SK-N-SH treated with all-trans-retinoic acid at 6 μM for 48 hours (cell line): Measurements from ENCODE around the gene ANAPC15.
A peak's percentile ranks its signal among the peaks of the same experiment; 100 is the strongest.

Source experiments
- ATAC-seq: fragments of 200-7000 bp; cut with Tn5 transposase; 3 replicates; pipeline ENCODE4 v1.9.1; 2020; ENCODE audit warnings: mild to moderate bottlenecking, moderate library complexity
- ARNTL ChIP-seq: fragments of 450-650 bp; formaldehyde crosslinking; IDR thresholded peaks from 2 replicates; pipeline ENCODE4 v1.5.0; 2020; ENCODE audit warnings: low read depth, mild to moderate bottlenecking, moderate library complexity, borderline replicate concordance
- BACH2 ChIP-seq: fragments of 250-450 bp; sonication (Bioruptor Pico); IDR thresholded peaks from 2 replicates; pipeline ENCODE4 v1.9.0; 2021; ENCODE audit warnings: mild to moderate bottlenecking, borderline replicate concordance
- CSDC2 ChIP-seq: fragments of 250-450 bp; sonication (Bioruptor Pico); IDR thresholded peaks from 2 replicates; pipeline ENCODE4 v1.5.0; 2020; ENCODE audit warnings: mild to moderate bottlenecking, moderate library complexity
- ESRRG ChIP-seq: fragments of 250-450 bp; sonication (Bioruptor Pico); IDR thresholded peaks from 2 replicates; pipeline ENCODE4 v1.6.1; 2021; ENCODE audit warnings: mild to moderate bottlenecking
- GLIS3 ChIP-seq: fragments of 250-450 bp; sonication (Bioruptor Pico); IDR thresholded peaks from 2 replicates; pipeline ENCODE4 v1.5.0; 2020; ENCODE audit warnings: mild to moderate bottlenecking, moderate library complexity
- ISL1 ChIP-seq: fragments of 250-450 bp; sonication (Bioruptor Pico); IDR thresholded peaks from 2 replicates; pipeline ENCODE4 v2.1.2; 2022; ENCODE audit warnings: mild to moderate bottlenecking, moderate library complexity
- OSR1 ChIP-seq: fragments of 250-450 bp; sonication (Bioruptor Pico); IDR thresholded peaks from 2 replicates; pipeline ENCODE4 v1.8.0; 2022; ENCODE audit warnings: moderate library complexity, mild to moderate bottlenecking, inconsistent platforms
- PPARA ChIP-seq: fragments of 250-450 bp; sonication (Bioruptor Pico); IDR thresholded peaks from 2 replicates; pipeline ENCODE4 v1.5.0; 2020; ENCODE audit warnings: mild to moderate bottlenecking, borderline replicate concordance
- RARB ChIP-seq: fragments of 250-450 bp; sonication (Bioruptor Pico); IDR thresholded peaks from 2 replicates; pipeline ENCODE4 v1.8.0; 2021; ENCODE audit warnings: mild to moderate bottlenecking, moderate library complexity
- TCF4 ChIP-seq: fragments of 250-450 bp; sonication (Bioruptor Pico); IDR thresholded peaks from 2 replicates; pipeline ENCODE4 v1.8.0; 2021; ENCODE audit warnings: mild to moderate bottlenecking, moderate library complexity, borderline replicate concordance
- TOX ChIP-seq: fragments of 250-450 bp; sonication (Bioruptor Pico); IDR thresholded peaks from 2 replicates; pipeline ENCODE4 v1.8.0; 2021; ENCODE audit warnings: mild to moderate bottlenecking, moderate library complexity, borderline replicate concordance
- ZFP3 ChIP-seq: fragments of 250-450 bp; sonication (Bioruptor Pico); IDR thresholded peaks from 2 replicates; pipeline ENCODE4 v1.5.0; 2020; ENCODE audit warnings: mild to moderate bottlenecking, moderate library complexity
- ZFP30 ChIP-seq: fragments of 450-650 bp; formaldehyde crosslinking; IDR thresholded peaks from 2 replicates; pipeline ENCODE4 v1.5.0; 2022; ENCODE audit warnings: mild to moderate bottlenecking, moderate library complexity
- ZNF565 ChIP-seq: fragments of 450-650 bp; formaldehyde crosslinking; conservative IDR thresholded peaks from 2 replicates; pipeline ENCODE4 v1.5.0; 2020; ENCODE audit warnings: low read depth, mild to moderate bottlenecking, moderate library complexity
- ZNF70 ChIP-seq: fragments of 450-650 bp; formaldehyde crosslinking; IDR thresholded peaks from 2 replicates; pipeline ENCODE4 v1.5.0; 2020; ENCODE audit warnings: mild to moderate bottlenecking, moderate library complexity
- ZNF8 ChIP-seq: fragments of 450-650 bp; formaldehyde crosslinking; IDR thresholded peaks from 2 replicates; pipeline ENCODE4 v1.5.0; 2020; ENCODE audit warnings: mild to moderate bottlenecking, moderate library complexity
- TF ChIP-seq, protein P1 (sequence below): fragments of 250-450 bp; sonication (Bioruptor Pico); IDR thresholded peaks from 2 replicates; pipeline ENCODE4 v1.8.0; 2020; ENCODE audit warnings: mild to moderate bottlenecking, moderate library complexity, borderline replicate concordance
- TF ChIP-seq, protein P2 (sequence below): fragments of 250-450 bp; sonication (Bioruptor Pico); IDR thresholded peaks from 2 replicates; pipeline ENCODE4 v1.5.1; 2020; ENCODE audit warnings: low read depth, mild to moderate bottlenecking, moderate library complexity
- TF ChIP-seq, protein P3 (sequence below): fragments of 250-450 bp; sonication (Bioruptor Pico); IDR thresholded peaks from 2 replicates; pipeline ENCODE4 v1.8.0; 2021; ENCODE audit warnings: low read depth, mild to moderate bottlenecking, moderate library complexity, borderline replicate concordance
- TF ChIP-seq, protein P4 (sequence below): fragments of 250-450 bp; sonication (Bioruptor Pico); IDR thresholded peaks from 2 replicates; pipeline ENCODE4 v1.5.0; 2020; ENCODE audit warnings: mild to moderate bottlenecking, moderate library complexity
- TF ChIP-seq, protein P5 (sequence below): fragments of 250-450 bp; sonication (Bioruptor Pico); IDR thresholded peaks from 2 replicates; pipeline ENCODE4 v1.5.1; 2021; ENCODE audit warnings: mild to moderate bottlenecking, moderate library complexity

ANAPC15 gene

DNA sequence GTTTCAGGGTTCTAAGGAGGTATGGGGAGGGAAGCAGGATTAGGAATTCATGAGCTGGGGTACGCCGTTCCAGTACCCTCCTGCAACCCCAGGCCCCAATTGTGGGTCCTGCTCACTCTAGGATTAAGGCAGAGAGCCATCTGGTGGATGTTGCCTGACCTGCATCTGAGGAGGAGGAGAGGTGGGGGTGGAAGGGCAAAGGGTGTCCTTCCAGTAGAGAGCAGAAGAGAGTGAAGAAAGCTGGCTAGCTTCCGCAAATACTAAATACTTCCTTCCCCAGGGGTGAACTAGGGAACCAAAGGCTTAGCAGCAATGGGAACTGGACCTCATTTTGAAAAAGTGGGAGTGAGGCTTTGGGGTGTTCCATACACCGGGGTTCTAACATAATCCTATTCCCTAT lies 21.2 kb downstream of the ANAPC15 start:
- ATAC-seq, result peak; percentile 93
- TF ChIP-seq, protein P1, sequence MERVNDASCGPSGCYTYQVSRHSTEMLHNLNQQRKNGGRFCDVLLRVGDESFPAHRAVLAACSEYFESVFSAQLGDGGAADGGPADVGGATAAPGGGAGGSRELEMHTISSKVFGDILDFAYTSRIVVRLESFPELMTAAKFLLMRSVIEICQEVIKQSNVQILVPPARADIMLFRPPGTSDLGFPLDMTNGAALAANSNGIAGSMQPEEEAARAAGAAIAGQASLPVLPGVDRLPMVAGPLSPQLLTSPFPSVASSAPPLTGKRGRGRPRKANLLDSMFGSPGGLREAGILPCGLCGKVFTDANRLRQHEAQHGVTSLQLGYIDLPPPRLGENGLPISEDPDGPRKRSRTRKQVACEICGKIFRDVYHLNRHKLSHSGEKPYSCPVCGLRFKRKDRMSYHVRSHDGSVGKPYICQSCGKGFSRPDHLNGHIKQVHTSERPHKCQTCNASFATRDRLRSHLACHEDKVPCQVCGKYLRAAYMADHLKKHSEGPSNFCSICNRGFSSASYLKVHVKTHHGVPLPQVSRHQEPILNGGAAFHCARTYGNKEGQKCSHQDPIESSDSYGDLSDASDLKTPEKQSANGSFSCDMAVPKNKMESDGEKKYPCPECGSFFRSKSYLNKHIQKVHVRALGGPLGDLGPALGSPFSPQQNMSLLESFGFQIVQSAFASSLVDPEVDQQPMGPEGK (CRISPR knock-in tag), result no peak
- TF ChIP-seq OSR1 (CRISPR knock-in tag), result no peak
- TF ChIP-seq TCF4 (CRISPR knock-in tag), result no peak
- TF ChIP-seq ZNF8, result no peak
- TF ChIP-seq, protein P2, sequence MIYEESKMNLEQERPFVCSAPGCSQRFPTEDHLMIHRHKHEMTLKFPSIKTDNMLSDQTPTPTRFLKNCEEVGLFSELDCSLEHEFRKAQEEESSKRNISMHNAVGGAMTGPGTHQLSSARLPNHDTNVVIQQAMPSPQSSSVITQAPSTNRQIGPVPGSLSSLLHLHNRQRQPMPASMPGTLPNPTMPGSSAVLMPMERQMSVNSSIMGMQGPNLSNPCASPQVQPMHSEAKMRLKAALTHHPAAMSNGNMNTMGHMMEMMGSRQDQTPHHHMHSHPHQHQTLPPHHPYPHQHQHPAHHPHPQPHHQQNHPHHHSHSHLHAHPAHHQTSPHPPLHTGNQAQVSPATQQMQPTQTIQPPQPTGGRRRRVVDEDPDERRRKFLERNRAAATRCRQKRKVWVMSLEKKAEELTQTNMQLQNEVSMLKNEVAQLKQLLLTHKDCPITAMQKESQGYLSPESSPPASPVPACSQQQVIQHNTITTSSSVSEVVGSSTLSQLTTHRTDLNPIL, result no peak
- no peak for TF ChIP-seq ZNF70 (CRISPR knock-in tag)
- TF ChIP-seq, protein P3, sequence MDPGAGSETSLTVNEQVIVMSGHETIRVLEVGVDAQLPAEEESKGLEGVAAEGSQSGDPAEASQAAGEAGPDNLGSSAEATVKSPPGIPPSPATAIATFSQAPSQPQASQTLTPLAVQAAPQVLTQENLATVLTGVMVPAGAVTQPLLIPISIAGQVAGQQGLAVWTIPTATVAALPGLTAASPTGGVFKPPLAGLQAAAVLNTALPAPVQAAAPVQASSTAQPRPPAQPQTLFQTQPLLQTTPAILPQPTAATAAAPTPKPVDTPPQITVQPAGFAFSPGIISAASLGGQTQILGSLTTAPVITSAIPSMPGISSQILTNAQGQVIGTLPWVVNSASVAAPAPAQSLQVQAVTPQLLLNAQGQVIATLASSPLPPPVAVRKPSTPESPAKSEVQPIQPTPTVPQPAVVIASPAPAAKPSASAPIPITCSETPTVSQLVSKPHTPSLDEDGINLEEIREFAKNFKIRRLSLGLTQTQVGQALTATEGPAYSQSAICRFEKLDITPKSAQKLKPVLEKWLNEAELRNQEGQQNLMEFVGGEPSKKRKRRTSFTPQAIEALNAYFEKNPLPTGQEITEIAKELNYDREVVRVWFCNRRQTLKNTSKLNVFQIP (CRISPR knock-in tag), result no peak
- TF ChIP-seq, protein P4, sequence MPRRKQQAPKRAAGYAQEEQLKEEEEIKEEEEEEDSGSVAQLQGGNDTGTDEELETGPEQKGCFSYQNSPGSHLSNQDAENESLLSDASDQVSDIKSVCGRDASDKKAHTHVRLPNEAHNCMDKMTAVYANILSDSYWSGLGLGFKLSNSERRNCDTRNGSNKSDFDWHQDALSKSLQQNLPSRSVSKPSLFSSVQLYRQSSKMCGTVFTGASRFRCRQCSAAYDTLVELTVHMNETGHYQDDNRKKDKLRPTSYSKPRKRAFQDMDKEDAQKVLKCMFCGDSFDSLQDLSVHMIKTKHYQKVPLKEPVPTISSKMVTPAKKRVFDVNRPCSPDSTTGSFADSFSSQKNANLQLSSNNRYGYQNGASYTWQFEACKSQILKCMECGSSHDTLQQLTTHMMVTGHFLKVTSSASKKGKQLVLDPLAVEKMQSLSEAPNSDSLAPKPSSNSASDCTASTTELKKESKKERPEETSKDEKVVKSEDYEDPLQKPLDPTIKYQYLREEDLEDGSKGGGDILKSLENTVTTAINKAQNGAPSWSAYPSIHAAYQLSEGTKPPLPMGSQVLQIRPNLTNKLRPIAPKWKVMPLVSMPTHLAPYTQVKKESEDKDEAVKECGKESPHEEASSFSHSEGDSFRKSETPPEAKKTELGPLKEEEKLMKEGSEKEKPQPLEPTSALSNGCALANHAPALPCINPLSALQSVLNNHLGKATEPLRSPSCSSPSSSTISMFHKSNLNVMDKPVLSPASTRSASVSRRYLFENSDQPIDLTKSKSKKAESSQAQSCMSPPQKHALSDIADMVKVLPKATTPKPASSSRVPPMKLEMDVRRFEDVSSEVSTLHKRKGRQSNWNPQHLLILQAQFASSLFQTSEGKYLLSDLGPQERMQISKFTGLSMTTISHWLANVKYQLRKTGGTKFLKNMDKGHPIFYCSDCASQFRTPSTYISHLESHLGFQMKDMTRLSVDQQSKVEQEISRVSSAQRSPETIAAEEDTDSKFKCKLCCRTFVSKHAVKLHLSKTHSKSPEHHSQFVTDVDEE (CRISPR knock-in tag), result no peak
- no peak for TF ChIP-seq PPARA (CRISPR knock-in tag)
- no peak for TF ChIP-seq CSDC2 (CRISPR knock-in tag)
- TF ChIP-seq TOX, result no peak
- TF ChIP-seq ESRRG (CRISPR knock-in tag), result no peak
- no peak for TF ChIP-seq RARB (CRISPR knock-in tag)
- no peak for TF ChIP-seq ZFP30 (CRISPR knock-in tag)
- TF ChIP-seq GLIS3, result no peak
- no peak for TF ChIP-seq ZNF565 (CRISPR knock-in tag)

DNA sequence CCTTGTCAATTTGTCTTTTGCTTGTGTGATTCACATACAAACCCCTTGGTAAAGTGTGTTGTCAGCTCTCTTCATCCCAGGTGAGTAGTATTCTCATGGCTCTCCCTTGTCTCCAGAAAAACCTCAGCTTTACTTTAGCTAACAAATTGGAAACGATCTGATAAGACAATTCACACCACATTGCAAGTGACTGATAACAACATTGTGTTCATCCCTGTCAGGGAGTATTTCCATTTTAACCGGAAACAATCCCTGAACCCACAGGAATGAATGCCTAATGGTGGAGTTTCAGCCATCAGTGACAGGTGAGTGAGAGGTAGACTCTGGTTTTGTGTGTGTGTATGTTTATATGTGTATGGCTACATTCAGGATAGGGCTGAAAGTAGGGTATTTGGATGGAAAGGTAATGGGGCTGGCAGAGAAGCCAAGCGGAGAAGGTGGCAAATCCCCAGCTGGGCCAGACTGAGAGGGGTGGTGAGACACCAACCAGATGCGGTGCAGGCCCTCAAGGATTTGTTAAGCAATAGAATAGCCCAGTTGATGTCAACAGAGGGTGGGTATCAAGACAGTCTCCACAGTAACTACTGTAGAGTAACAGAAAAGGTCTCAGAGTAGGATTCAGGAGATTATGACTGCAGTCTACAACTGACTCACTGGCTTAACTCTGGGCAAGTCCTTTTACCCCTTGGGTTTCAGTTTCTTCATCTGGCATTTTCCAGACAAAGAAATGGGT lies 24.3 kb downstream of the ANAPC15 start:
- no peak for ATAC-seq
- no peak for TF ChIP-seq ZNF70 (CRISPR knock-in tag)
- TF ChIP-seq ISL1 (CRISPR knock-in tag), result no peak
- TF ChIP-seq, protein P2, result no peak
- TF ChIP-seq, protein P1 (CRISPR knock-in tag), result no peak
- TF ChIP-seq ZNF565 (CRISPR knock-in tag), result no peak
- no peak for TF ChIP-seq BACH2
- no peak for TF ChIP-seq OSR1 (CRISPR knock-in tag)
- TF ChIP-seq GLIS3, result no peak
- TF ChIP-seq, protein P3 (CRISPR knock-in tag), result no peak
- no peak for TF ChIP-seq ZFP3 (CRISPR knock-in tag)
- TF ChIP-seq ESRRG (CRISPR knock-in tag), result no peak
- TF ChIP-seq, protein P5, sequence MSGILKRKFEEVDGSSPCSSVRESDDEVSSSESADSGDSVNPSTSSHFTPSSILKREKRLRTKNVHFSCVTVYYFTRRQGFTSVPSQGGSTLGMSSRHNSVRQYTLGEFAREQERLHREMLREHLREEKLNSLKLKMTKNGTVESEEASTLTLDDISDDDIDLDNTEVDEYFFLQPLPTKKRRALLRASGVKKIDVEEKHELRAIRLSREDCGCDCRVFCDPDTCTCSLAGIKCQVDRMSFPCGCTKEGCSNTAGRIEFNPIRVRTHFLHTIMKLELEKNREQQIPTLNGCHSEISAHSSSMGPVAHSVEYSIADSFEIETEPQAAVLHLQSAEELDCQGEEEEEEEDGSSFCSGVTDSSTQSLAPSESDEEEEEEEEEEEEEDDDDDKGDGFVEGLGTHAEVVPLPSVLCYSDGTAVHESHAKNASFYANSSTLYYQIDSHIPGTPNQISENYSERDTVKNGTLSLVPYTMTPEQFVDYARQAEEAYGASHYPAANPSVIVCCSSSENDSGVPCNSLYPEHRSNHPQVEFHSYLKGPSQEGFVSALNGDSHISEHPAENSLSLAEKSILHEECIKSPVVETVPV (CRISPR knock-in tag), result no peak
- TF ChIP-seq ZNF8, result no peak
- no peak for TF ChIP-seq ARNTL (CRISPR knock-in tag)
- TF ChIP-seq, protein P4 (CRISPR knock-in tag), result no peak
